Thoracic aorta (tissue), 2 donors: ENCODE results near the gene LRRC32. TPM values are rescaled to one million over a fixed set of nuclear protein-coding genes. Genes with fewer than 3 reads are reported as not detected.

Experiments
- ATAC-seq: fragments of 150-250 bp; one replicate; pipeline ENCODE4 v1.8.0; 2017; ENCODE audit warnings: low read depth; ENCODE audit not compliant: insufficient number of reproducible peaks, low FRiP score
- DNase-seq: peaks from one replicate; pipeline ENCODE4 v3.0.0-alpha.2; 2020; ENCODE audit warnings: low spot score
- H3K27ac ChIP-seq, 2 donors: fragments of 200-600 bp; sonication (generic); 1 replicate in 1 of 2; 2 replicates in 1 of 2; pipeline ENCODE4 v1.5.1; 2016; ENCODE audit warnings: mild to moderate bottlenecking in 2 of 2, moderate library complexity in 2 of 2
- H3K27me3 ChIP-seq: fragments of 200-600 bp; sonication (generic); replicated peaks from 2 replicates; pipeline ENCODE4 v1.6.0; 2016; ENCODE audit warnings: mild to moderate bottlenecking; ENCODE audit not compliant: insufficient read depth
- H3K36me3 ChIP-seq: fragments of 200-600 bp; sonication (generic); one replicate; pipeline ENCODE4 v1.5.1; 2016
- H3K4me1 ChIP-seq, 2 donors: fragments of 200-600 bp; sonication (generic); 1 replicate in 1 of 2; 2 replicates in 1 of 2; pipeline versions ENCODE4 v1.5.1 to v1.6.0; 2016; ENCODE audit warnings: low read depth in 2 of 2, mild to moderate bottlenecking in 1 of 2; ENCODE audit not compliant: control insufficient read depth in 1 of 2
- H3K4me3 ChIP-seq: fragments of 200-600 bp; sonication (generic); 2 replicates; pipeline ENCODE4 v1.5.1; 2016; ENCODE audit warnings: mild to moderate bottlenecking
- H3K9me3 ChIP-seq: fragments of 200-600 bp; sonication (generic); 2 replicates; pipeline ENCODE4 v1.5.1; 2016
- CTCF ChIP-seq: fragments of 200-600 bp; sonication (generic); IDR thresholded peaks from one replicate; pipeline ENCODE4 v1.5.1; 2019; ENCODE audit warnings: antibody characterized with exemption
- total RNA-seq, 2 donors: library from RNA; depleted of rRNA; stranded (reverse); fragments of >200 nt; gene quantifications; one replicate each; pipeline versions ENCODE4 v1.1.0 to v1.2.3, GENCODE V29; 2016

The LRRC32 gene
- total RNA-seq, 2 donors from 2014 or later = 133 to 214 TPM

- H3K27ac ChIP-seq = no peak overlapping the region
- no peaks in the 10 kb centered on the region for H3K9me3 ChIP-seq
- ATAC-seq (no peak), DNase-seq (no peak)
- H3K4me1 ChIP-seq = peaks cover 10 to 40% of the 10 kb centered on the region in 2 donors
- no peak overlapping the region for H3K4me3 ChIP-seq
- no peaks in the 10 kb centered on the region for H3K36me3 ChIP-seq
- H3K27me3 ChIP-seq = no peaks in the 10 kb centered on the region
- TF ChIP-seq CTCF = no peak
Measured at GRCh38 chr11:76635991-76636738, 34.4 kb downstream of the LRRC32 start.

- H3K9me3 ChIP-seq = no peaks in the 10 kb centered on the region
- no peak for TF ChIP-seq CTCF
- no peaks in the 10 kb centered on the region for H3K36me3 ChIP-seq
- no peaks in the 10 kb centered on the region for H3K27me3 ChIP-seq
- H3K4me1 ChIP-seq = peaks cover 18 to 52% of the 10 kb centered on the region in 2 donors
- no peak for ATAC-seq
- no peak for DNase-seq
- H3K4me3 ChIP-seq = no peak overlapping the region
- no peak overlapping the region for H3K27ac ChIP-seq
Measured at GRCh38 chr11:76634886-76635285, 35.7 kb downstream of the LRRC32 start.

- Histone ChIP-seq H3K4me3 (no peak overlapping the region), H3K9me3 (no peaks in the 10 kb centered on the region), H3K4me1 (peaks cover 20 to 56% of the 10 kb centered on the region in 2 donors), H3K27me3 (no peaks in the 10 kb centered on the region), H3K36me3 (no peaks in the 10 kb centered on the region), H3K27ac (no peak overlapping the region)
- ATAC-seq = no peak
- no peak for DNase-seq
- TF ChIP-seq CTCF = no peak
Measured at GRCh38 chr11:76632492-76632891, 38.1 kb downstream of the LRRC32 start.

- peak overlapping the region; percentile 75 to 80 for H3K27ac ChIP-seq
- DNase-seq (no peak), ATAC-seq (no peak)
- no peak overlapping the region for H3K4me3 ChIP-seq
- no peaks in the 10 kb centered on the region for H3K36me3 ChIP-seq
- no peaks in the 10 kb centered on the region for H3K9me3 ChIP-seq
- H3K27me3 ChIP-seq = no peaks in the 10 kb centered on the region
- peaks cover 20 to 55% of the 10 kb centered on the region in 2 donors for H3K4me1 ChIP-seq
- no peak for TF ChIP-seq CTCF
Measured at GRCh38 chr11:76631566-76632308, 38.8 kb downstream of the LRRC32 start.

GRCh38 chr11:76630600-76631281 is 39.8 kb downstream of the LRRC32 start:
- TF ChIP-seq CTCF = no peak
- DNase-seq (no peak), ATAC-seq (no peak)
- H3K4me3 ChIP-seq = peak overlapping the region; percentile 34
- peak overlapping the region; percentile 75 to 80 for H3K27ac ChIP-seq
- peaks cover 20 to 51% of the 10 kb centered on the region in 2 donors for H3K4me1 ChIP-seq
- no peaks in the 10 kb centered on the region for H3K36me3 ChIP-seq
- H3K9me3 ChIP-seq = peaks cover 2% of the 10 kb centered on the region
- H3K27me3 ChIP-seq = no peaks in the 10 kb centered on the region
